A549 (cell line): ENCODE data around the gene CNTFR. TPM values are rescaled to one million over a fixed set of nuclear protein-coding genes. Genes with fewer than 3 reads are reported as not detected.

Experiments
- ATAC-seq, 2 experiments: fragments of 200-7000 bp in 1 of 2; fragments of >200 bp in 1 of 2; cut with Nextera tagmentation in 1 of 2; cut with Tn5 transposase in 1 of 2; 3 replicates each; pipeline versions ENCODE4 v1.8.0 to v1.9.1; 2018 to 2020; ENCODE audit warnings: mild to moderate bottlenecking in 1 of 2, moderate library complexity in 1 of 2
- CTCF ChIA-PET: fragments of 300-600 bp; sonication (Branson Sonifier 250); formaldehyde crosslinking; extraction: SDS; loops from one replicate; lab custom pipeline; 2021; ENCODE audit warnings: antibody characterized with exemption, inconsistent platforms; lab: Yijun Ruan, JAX
- POLR2A ChIA-PET: fragments of 350-600 bp; formaldehyde crosslinking; extraction: SDS; loops from one replicate; lab custom pipeline; 2021; ENCODE audit warnings: antibody characterized with exemption, inconsistent platforms; lab: Yijun Ruan, JAX
- DNase-seq, 2 experiments: peaks; one replicate each; pipeline versions ENCODE4 v3.0.0 to v3.0.0-alpha.2; 2011 to 2016; ENCODE audit warnings: low read depth in 1 of 2, low spot score in 1 of 2
- FAIRE-seq: peaks from 2 replicates; lab custom pipeline; 2011; peaks lifted over from hg19 to GRCh38; lab: Jason Lieb, UNC
- H3K27ac ChIP-seq, 2 experiments: fragments of >200 bp; sonication (Bioruptor Twin); formaldehyde crosslinking; 3 replicates each; pipeline ENCODE4 v1.5.1; 2016 to 2017
- H3K4me1 ChIP-seq: fragments of >200 bp; sonication (Bioruptor Twin); formaldehyde crosslinking; 3 replicates; pipeline ENCODE4 v1.6.1; 2016
- H3K4me2 ChIP-seq: fragments of >200 bp; sonication (Bioruptor Twin); formaldehyde crosslinking; 3 replicates; pipeline ENCODE4 v1.6.1; 2016
- H3K4me3 ChIP-seq: fragments of >200 bp; sonication (Bioruptor Twin); formaldehyde crosslinking; 3 replicates; pipeline ENCODE4 v1.5.1; 2016
- H3K9me3 ChIP-seq: fragments of >200 bp; sonication (Bioruptor Twin); formaldehyde crosslinking; 3 replicates; pipeline ENCODE4 v1.6.1; 2016
- BHLHE40 ChIP-seq: IDR thresholded peaks from 2 replicates; pipeline ENCODE4 v1.6.1; 2012; ENCODE audit warnings: low read depth, low read length, inconsistent platforms
- CBX2 ChIP-seq: fragments of 200-600 bp; sonication (generic); IDR thresholded peaks from 2 replicates; pipeline ENCODE4 v1.6.1; 2016; ENCODE audit warnings: low read depth, mild to moderate bottlenecking, borderline replicate concordance
- EHMT2 ChIP-seq: fragments of 200-600 bp; sonication (generic); IDR thresholded peaks from 2 replicates; pipeline ENCODE4 v1.6.1; 2016; ENCODE audit warnings: antibody characterized with exemption, low read depth, mild to moderate bottlenecking, moderate library complexity
- EP300 ChIP-seq, 2 experiments: fragments of >200 bp; sonication (Bioruptor Twin); formaldehyde crosslinking; IDR thresholded peaks; 2 replicates in 1 of 2; 3 replicates in 1 of 2; pipeline ENCODE4 v1.6.1; 2016 to 2017
- HMGXB4 ChIP-seq: fragments of 250-450 bp; sonication (Bioruptor Pico); IDR thresholded peaks from 2 replicates; pipeline ENCODE4 v1.5.0; 2021; ENCODE audit warnings: mild to moderate bottlenecking, moderate library complexity, borderline replicate concordance
- MAZ ChIP-seq: fragments of 150-350 bp; IDR thresholded peaks from 2 replicates; pipeline ENCODE4 v1.6.1; 2014; ENCODE audit warnings: antibody characterized with exemption, low read depth, low read length, borderline replicate concordance
- MYC ChIP-seq: IDR thresholded peaks from 2 replicates; pipeline ENCODE4 v1.6.1; 2012; ENCODE audit warnings: mild to moderate bottlenecking, inconsistent platforms, low read length, improper control_type of control experiment, borderline replicate concordance
- NR3C1 ChIP-seq: fragments of >200 bp; sonication (Bioruptor Twin); formaldehyde crosslinking; IDR thresholded peaks from 3 replicates; pipeline ENCODE4 v1.6.1; 2017
- RAD21 ChIP-seq, 2 experiments: fragments of >200 bp in 1 of 2; sonication (Bioruptor Twin) in 1 of 2; formaldehyde crosslinking in 1 of 2; IDR thresholded peaks in 1 of 2; conservative IDR thresholded peaks in 1 of 2; 2 replicates in 1 of 2; 3 replicates in 1 of 2; pipeline ENCODE4 v1.6.1; 2012 to 2018; ENCODE audit warnings: inconsistent platforms in 1 of 2
- RARB ChIP-seq: fragments of 250-450 bp; sonication (Bioruptor Pico); IDR thresholded peaks from 2 replicates; pipeline ENCODE4 v1.8.0; 2021; ENCODE audit warnings: mild to moderate bottlenecking, moderate library complexity
- SMC3 ChIP-seq: fragments of >200 bp; sonication (Bioruptor Twin); formaldehyde crosslinking; IDR thresholded peaks from 3 replicates; pipeline ENCODE4 v1.6.1; 2018; ENCODE audit warnings: inconsistent platforms
- SREBF2 ChIP-seq: fragments of 450-650 bp; IDR thresholded peaks from 2 replicates; pipeline ENCODE4 v1.6.1; 2014; ENCODE audit warnings: mild to moderate bottlenecking, moderate library complexity
- ZC3H11A ChIP-seq: fragments of 450-650 bp; IDR thresholded peaks from 2 replicates; pipeline ENCODE4 v1.6.1; 2014; ENCODE audit warnings: antibody characterized with exemption, mild to moderate bottlenecking
- ZFP36 ChIP-seq: fragments of 450-650 bp; IDR thresholded peaks from 2 replicates; pipeline ENCODE4 v1.6.1; 2014; ENCODE audit warnings: borderline replicate concordance; ENCODE audit not compliant: partially characterized antibody
- ZSCAN20 ChIP-seq: fragments of 250-450 bp; sonication (Bioruptor Pico); IDR thresholded peaks from 2 replicates; pipeline ENCODE4 v1.8.0; 2022; ENCODE audit warnings: mild to moderate bottlenecking, moderate library complexity
- WGBS: methylation state at CpG from one replicate; pipeline ENCODE4 v1.1.6; 2017; ENCODE audit errors: missing lambda C conversion rate; 5-methylcytosine and 5-hydroxymethylcytosine counted together
- polyA plus RNA-seq, 4 experiments: library from polyadenylated mRNA; depleted of rRNA in 3 of 4; stranded (reverse); fragments of >200 nt; fragmentation: RNase III in 1 of 4; extraction: RNeasy Plus Mini Kit Qiagen cat#74134 plus additional on column Dnase treatment in 1 of 4; gene quantifications; 2 replicates in 3 of 4; 3 replicates in 1 of 4; pipeline ENCODE4 v1.2.3, GENCODE V29; 2011 to 2017

CNTFR gene
- polyA plus RNA-seq, 2 of the 4 experiments (the other 2 are of a cell fraction), result 0.09 TPM; not detected in 1

GRCh38 chr9:34553511-34554021, 36.0 kb downstream of the CNTFR start (continued):
- TF ChIP-seq CBX2 (no peak), BHLHE40 (no peak), SMC3 (no peak), NR3C1 (no peak)
- TF ChIP-seq, all 56 proteins: peak for 0

DNA sequence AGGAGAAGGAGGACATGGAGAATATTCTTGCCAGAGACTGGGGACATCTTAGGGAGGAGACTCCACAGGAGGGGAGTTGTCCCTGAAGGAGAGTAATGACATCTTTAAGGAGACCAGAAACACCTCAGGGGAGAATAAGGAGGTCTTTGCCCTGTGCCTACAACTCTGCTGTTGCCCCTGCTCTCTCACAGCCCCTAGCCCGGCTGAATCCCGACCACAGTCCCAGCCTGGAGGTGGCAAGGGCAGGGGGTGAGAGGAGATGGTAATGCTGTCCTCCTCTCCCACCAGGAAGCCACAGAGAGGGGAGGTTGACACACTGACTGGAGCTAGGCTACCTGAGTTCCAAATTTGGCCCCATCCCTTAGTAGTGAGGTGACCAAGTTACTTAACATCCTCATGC, 36.5 kb downstream of the CNTFR start:
- 65% methylated on average over 2 of the region's 2 CpGs for WGBS

DNA sequence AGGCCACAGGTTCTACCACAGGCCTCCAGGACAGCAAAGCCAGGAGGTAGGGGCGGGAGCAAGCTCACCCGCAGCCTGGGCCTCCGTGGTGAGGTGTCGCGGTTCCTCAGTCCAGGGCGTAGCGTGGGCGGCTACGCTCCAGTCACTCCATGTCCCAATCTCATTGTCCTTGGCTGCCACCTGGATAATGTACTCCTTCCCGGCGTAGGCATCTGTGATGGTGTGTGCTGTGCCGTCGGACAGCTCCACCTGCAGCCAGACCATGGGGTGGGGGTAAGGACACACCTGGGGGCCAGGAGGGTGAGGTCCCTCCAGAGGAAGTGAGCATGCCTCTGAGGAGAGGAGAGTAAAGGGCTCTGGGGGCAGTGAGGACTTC, 36.9 kb downstream of the CNTFR start:
- POLR2A ChIA-PET, result no interaction called here

More for the DNA sequence above, 36.5 kb downstream of the CNTFR start:
- no peak overlapping the region for H3K27ac ChIP-seq
- no peaks in the 10 kb centered on the region for H3K4me1 ChIP-seq
- CTCF ChIA-PET, result interaction anchor here (1.1 to 11.3 kb wide), 4 partner anchors 28 to 81 kb away, joined by 3 to 297 read pairs (median 90); partner anchors contain the start of gene CNTFR
- FAIRE-seq (no peak), ATAC-seq (no peak; a peak in 1 of 6 replicates), DNase-seq (no peak)
- H3K4me2 ChIP-seq, result no peak overlapping the region
- no peak for TF ChIP-seq EP300 (IDR thresholded peaks at IDR 0.05)
- no peak for TF ChIP-seq EHMT2
- TF ChIP-seq RAD21 (conservative IDR thresholded peaks at IDR 0.05 in 1 of 2, IDR thresholded peaks at IDR 0.05 in 1 of 2), result no peak
- TF ChIP-seq HMGXB4 (CRISPR knock-in tag), result no peak
- POLR2A ChIA-PET, result no interaction called here
- no peaks in the 10 kb centered on the region for H3K9me3 ChIP-seq
- H3K4me3 ChIP-seq, result no peak overlapping the region

More for the DNA sequence above, 36.9 kb downstream of the CNTFR start:
- 84% methylated on average over 13 of the region's 13 CpGs for WGBS
- no peak for FAIRE-seq
- TF ChIP-seq EP300 (IDR thresholded peaks at IDR 0.05) (no peak), RAD21 (conservative IDR thresholded peaks at IDR 0.05 in 1 of 2, IDR thresholded peaks at IDR 0.05 in 1 of 2) (no peak), SREBF2 (no peak), ZSCAN20 (CRISPR knock-in tag) (no peak), RARB (no peak), HMGXB4 (CRISPR knock-in tag) (no peak), ZC3H11A (no peak), ZFP36 (no peak), NR3C1 (no peak), MYC (no peak), MAZ (no peak)
- CTCF ChIA-PET, result interaction anchor here (1.1 to 11.3 kb wide), 5 partner anchors 29 to 81 kb away, joined by 3 to 297 read pairs (median 12); partner anchors contain the start of genes CNTFR and RPP25L
- H3K9me3 ChIP-seq, result no peaks in the 10 kb centered on the region
- ATAC-seq, result no peak
- no peak overlapping the region for H3K27ac ChIP-seq
- DNase-seq, result no peak
- H3K4me1 ChIP-seq, result no peaks in the 10 kb centered on the region
- H3K4me2 ChIP-seq, result no peak overlapping the region
- no peak overlapping the region for H3K4me3 ChIP-seq
